OCI-LY3 (cell line): ENCODE measurements around the gene MYLK4.

Experiments used
- H2AFZ ChIP-seq: fragments of 200-600, 300-600 bp; shearing (Covaris generic); 2 replicates; pipeline ENCODE4 v1.6.0; 2014; ENCODE audit warnings: antibody characterized with exemption, low read depth, low read length
- H3K27ac ChIP-seq: fragments of 200-600, 300-600 bp; sonication (generic); 2 replicates; pipeline ENCODE4 v1.5.1; 2014; ENCODE audit warnings: mild to moderate bottlenecking, low read length, moderate library complexity, mixed read lengths
- H3K27me3 ChIP-seq: fragments of 200-600, 300-600 bp; sonication (generic); 2 replicates; pipeline ENCODE4 v1.6.1; 2014; ENCODE audit warnings: low read depth, low read length, mixed read lengths
- H3K36me3 ChIP-seq: fragments of 200-600, 300-600 bp; sonication (generic); replicated peaks from 2 replicates; pipeline ENCODE3; 2014; ENCODE audit warnings: low read depth, low read length, mixed read lengths
- H3K4me1 ChIP-seq: fragments of 300-600, 200-600 bp; sonication (generic); 2 replicates; pipeline ENCODE4 v1.6.1; 2014; ENCODE audit warnings: low read length, mixed read lengths
- H3K4me2 ChIP-seq: fragments of 200-600, 300-600 bp; sonication (generic); 2 replicates; pipeline ENCODE4 v1.6.1; 2014; ENCODE audit warnings: low read length, mixed read lengths
- H3K4me3 ChIP-seq: fragments of 300-600, 200-600 bp; sonication (generic); 2 replicates; pipeline ENCODE4 v1.5.1; 2014; ENCODE audit warnings: antibody characterized with exemption, mild to moderate bottlenecking, low read length, moderate library complexity
- H3K79me2 ChIP-seq: fragments of 300-600, 200-600 bp; shearing (Covaris generic); 2 replicates; pipeline ENCODE4 v1.6.1; 2014; ENCODE audit warnings: mild to moderate bottlenecking, low read length, mixed read lengths
- H3K9ac ChIP-seq: fragments of 300-600, 200-600 bp; shearing (Covaris generic); 2 replicates; pipeline ENCODE4 v1.6.0; 2014; ENCODE audit warnings: mild to moderate bottlenecking, low read length, moderate library complexity
- H3K9me3 ChIP-seq: fragments of 200-600, 300-600 bp; shearing (Covaris generic); 2 replicates; pipeline ENCODE4 v1.6.1; 2014; ENCODE audit warnings: low read length, mixed read lengths; ENCODE audit not compliant: insufficient read depth
- H4K20me1 ChIP-seq: fragments of 200-600, 300-600 bp; sonication (generic); 2 replicates; pipeline ENCODE4 v1.6.1; 2016; ENCODE audit warnings: low read length, mixed read lengths; ENCODE audit not compliant: insufficient read depth
- EZH2phosphoT487 ChIP-seq: fragments of 200-600 bp; shearing (Covaris generic); IDR thresholded peaks from 2 replicates; pipeline ENCODE4 v1.6.1; 2018; ENCODE audit warnings: antibody characterized with exemption, mixed run types, low read depth
- TF ChIP-seq, protein P1 (sequence below): fragments of 200-600, 300-600 bp; sonication (generic); IDR thresholded peaks from 2 replicates; pipeline ENCODE4 v1.5.1; 2014; ENCODE audit warnings: antibody characterized with exemption, low read length, low read depth

Gene MYLK4

DNA sequence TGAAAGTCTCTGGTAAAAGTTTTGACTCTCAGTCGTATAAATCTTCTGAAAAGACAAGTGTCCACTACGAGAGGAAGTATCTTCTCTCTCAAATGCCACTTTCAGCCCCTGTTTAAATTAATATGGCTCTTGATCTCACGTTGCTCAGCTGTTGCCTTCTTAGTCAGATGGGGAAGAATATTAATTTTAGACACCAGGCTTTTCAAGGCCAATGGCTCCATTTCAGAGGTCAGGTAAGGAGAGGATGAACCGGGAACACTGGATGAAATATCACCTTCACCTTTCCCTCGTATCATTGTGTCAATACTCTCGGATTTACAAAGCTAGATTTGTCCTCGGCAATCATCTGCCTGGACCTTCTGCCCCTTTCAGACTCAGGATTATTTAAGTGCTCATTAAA lies at the start of gene MYLK4:
MYLK4 (minus strand) TSS at position 91 of the 400 bp plus-strand sequence. CDS start 1,628 bp downstream, outside the sequence.
- Histone ChIP-seq H2AFZ (peak within 1 kb of the TSS; percentile 89), H3K27me3 (peaks cover 18% of the 10 kb centered on the region; the same call in 1 of the 2 replicates), H3K4me2 (peak within 1 kb of the TSS; percentile 76)

DNA sequence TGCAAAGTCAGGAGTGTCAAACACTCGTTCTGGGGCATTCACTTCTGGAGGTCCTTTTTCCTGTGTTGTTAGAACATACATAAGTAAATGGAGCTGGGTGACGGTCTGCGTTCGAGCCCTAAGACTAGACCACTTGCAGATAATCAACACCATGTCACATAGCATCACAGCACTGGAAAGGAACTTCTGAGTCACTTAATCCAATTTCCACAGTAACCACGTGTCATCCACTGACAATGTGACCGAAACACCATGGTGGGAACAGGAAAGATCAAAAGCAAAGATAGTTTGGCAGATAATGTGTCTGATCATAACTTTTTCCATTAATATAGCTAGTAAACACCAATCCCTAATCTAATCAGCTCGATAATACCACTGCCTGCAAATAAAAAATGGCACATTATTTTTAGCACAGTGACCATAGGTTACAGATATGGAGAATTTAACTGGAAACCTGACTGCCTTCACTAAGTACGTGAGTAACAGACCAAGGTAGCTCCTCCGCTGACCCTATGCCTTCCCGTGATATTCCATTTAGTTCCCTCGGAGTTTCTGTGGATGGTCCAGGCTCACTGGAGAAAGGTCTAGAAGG lies 49.3 kb upstream of the MYLK4 start:
- Histone ChIP-seq H3K79me2 (no peaks in the 10 kb centered on the region), H3K4me2 (no peak overlapping the region), H2AFZ (no peak overlapping the region), H4K20me1 (no peaks in the 10 kb centered on the region), H3K9me3 (no peaks in the 10 kb centered on the region), H3K27me3 (no peaks in the 10 kb centered on the region), H3K4me1 (no peaks in the 10 kb centered on the region), H3K36me3 (no peaks in the 10 kb centered on the region), H3K9ac (no peak overlapping the region), H3K4me3 (no peak overlapping the region), H3K27ac (no peak overlapping the region)
- no peak for TF ChIP-seq EZH2phosphoT487
- TF ChIP-seq, protein P1, sequence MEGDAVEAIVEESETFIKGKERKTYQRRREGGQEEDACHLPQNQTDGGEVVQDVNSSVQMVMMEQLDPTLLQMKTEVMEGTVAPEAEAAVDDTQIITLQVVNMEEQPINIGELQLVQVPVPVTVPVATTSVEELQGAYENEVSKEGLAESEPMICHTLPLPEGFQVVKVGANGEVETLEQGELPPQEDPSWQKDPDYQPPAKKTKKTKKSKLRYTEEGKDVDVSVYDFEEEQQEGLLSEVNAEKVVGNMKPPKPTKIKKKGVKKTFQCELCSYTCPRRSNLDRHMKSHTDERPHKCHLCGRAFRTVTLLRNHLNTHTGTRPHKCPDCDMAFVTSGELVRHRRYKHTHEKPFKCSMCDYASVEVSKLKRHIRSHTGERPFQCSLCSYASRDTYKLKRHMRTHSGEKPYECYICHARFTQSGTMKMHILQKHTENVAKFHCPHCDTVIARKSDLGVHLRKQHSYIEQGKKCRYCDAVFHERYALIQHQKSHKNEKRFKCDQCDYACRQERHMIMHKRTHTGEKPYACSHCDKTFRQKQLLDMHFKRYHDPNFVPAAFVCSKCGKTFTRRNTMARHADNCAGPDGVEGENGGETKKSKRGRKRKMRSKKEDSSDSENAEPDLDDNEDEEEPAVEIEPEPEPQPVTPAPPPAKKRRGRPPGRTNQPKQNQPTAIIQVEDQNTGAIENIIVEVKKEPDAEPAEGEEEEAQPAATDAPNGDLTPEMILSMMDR, result no peak

More for the DNA sequence above, at the start of gene MYLK4:
- Histone ChIP-seq H3K4me3 (peak within 1 kb of the TSS; percentile 72), H3K9ac (0 out of 2 replicates have a peak within 1 kb of the TSS, but pooled peaks have one; percentile 3), H3K4me1 (peaks cover 8% of the 10 kb centered on the region; the same call in 1 of the 2 replicates), H3K9me3 (no peaks in the 10 kb centered on the region), H4K20me1 (no peaks in the 10 kb centered on the region), H3K79me2 (no peaks in the 10 kb centered on the region), H3K36me3 (no peaks in the 10 kb centered on the region), H3K27ac (no peak within 1 kb of the TSS)
- TF ChIP-seq, protein P1, result no peak
- TF ChIP-seq EZH2phosphoT487, result no peak

DNA sequence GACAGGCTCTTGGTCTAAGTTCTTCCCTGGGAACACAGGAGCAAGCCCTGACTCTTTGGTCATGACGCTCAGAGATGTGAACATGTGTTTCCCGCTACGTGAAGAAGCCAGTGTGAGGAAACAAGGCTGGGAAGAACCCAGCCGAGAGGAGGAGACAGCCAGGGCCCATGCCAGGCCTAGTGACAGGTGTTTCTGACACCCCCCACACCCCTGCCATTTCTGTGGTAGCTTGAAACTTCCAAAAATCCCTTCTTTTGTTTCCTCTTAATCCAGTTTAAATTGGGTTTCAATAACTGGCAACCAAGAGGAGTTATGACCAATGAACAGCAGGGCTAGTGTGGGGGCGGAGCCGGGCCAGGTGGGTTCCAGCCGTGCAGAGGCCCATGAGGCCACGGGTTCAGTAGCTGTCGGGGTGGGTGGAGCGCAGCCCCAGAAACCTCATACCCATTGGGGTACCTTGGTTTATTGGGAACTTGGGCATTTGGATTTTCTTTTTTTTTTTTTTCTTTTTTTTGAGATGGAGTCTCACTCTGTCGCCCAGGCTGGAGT lies 47.9 kb upstream of the MYLK4 start:
- TF ChIP-seq EZH2phosphoT487, result no peak
- TF ChIP-seq, protein P1, result no peak
- no peak overlapping the region for H2AFZ ChIP-seq

DNA sequence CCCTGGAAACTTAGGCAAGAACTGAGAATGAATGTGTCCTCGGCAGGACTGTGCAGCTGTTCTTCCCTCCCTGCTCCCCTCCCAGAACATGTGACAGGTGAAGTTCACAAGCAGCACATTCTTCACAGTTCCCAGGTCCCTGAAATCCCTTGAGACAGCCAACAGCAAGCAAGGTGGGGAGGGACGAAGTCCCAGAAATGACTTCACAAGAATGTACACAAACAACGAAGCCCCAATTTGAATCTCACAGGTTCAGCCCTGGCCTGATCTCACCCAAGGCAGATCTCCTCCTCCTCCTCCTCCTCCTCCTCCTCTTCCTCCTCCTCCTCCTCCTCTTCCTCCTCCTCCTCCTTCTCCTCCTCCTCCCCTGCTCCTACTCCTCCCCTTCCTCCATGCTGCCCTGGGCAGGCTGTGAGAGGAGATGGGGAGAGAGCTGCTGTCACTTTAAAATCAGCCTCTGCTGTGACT lies 46.9 kb upstream of the MYLK4 start:
- Histone ChIP-seq H3K27ac (no peak overlapping the region), H3K79me2 (no peaks in the 10 kb centered on the region), H3K27me3 (no peaks in the 10 kb centered on the region), H3K4me1 (no peaks in the 10 kb centered on the region), H3K4me3 (no peak overlapping the region), H4K20me1 (no peaks in the 10 kb centered on the region), H3K9me3 (no peaks in the 10 kb centered on the region), H3K4me2 (no peak overlapping the region), H3K9ac (no peak overlapping the region), H3K36me3 (no peaks in the 10 kb centered on the region), H2AFZ (no peak overlapping the region)
- TF ChIP-seq EZH2phosphoT487, result no peak
- TF ChIP-seq, protein P1, result no peak

More for the DNA sequence above, 47.9 kb upstream of the MYLK4 start:
- no peak overlapping the region for H3K9ac ChIP-seq
- no peaks in the 10 kb centered on the region for H3K79me2 ChIP-seq
- H3K4me3 ChIP-seq, result no peak overlapping the region
- no peaks in the 10 kb centered on the region for H3K27me3 ChIP-seq
- no peak overlapping the region for H3K27ac ChIP-seq
- H3K4me2 ChIP-seq, result no peak overlapping the region
- no peaks in the 10 kb centered on the region for H3K4me1 ChIP-seq
- no peaks in the 10 kb centered on the region for H3K36me3 ChIP-seq
- H3K9me3 ChIP-seq, result no peaks in the 10 kb centered on the region
- no peaks in the 10 kb centered on the region for H4K20me1 ChIP-seq
